Measurements from ENCODE around the gene TMEM37.

The TMEM37 gene

GRCh38 chr2:119434664-119435063 lies 3.0 kb downstream of the TMEM37 start:
- no peak for DNase-seq

GRCh38 chr2:119435081-119435952 lies 3.7 kb downstream of the TMEM37 start:
- no peak for DNase-seq

- no peak for DNase-seq
Measured at GRCh38 chr2:119435953-119436297, 4.3 kb downstream of the TMEM37 start.

- no peak for DNase-seq
Measured at GRCh38 chr2:119436993-119437772, 5.5 kb downstream of the TMEM37 start.

- DNase-seq: no peak
Measured at GRCh38 chr2:119438128-119438656, 6.5 kb downstream of the TMEM37 start.

- no peak for DNase-seq
Measured at GRCh38 chr2:119438726-119439284, 7.2 kb downstream of the TMEM37 start.

GRCh38 chr2:119439574-119440500 lies 8.2 kb downstream of the TMEM37 start:
- DNase-seq: no peak

GRCh38 chr2:119440501-119440870 lies 8.8 kb downstream of the TMEM37 start:
- DNase-seq: no peak

GRCh38 chr2:119440873-119441272 lies 9.2 kb downstream of the TMEM37 start:
- no peak for DNase-seq

GRCh38 chr2:119441376-119442225 lies 9.9 kb downstream of the TMEM37 start:
- DNase-seq: no peak

- no peak for DNase-seq
Measured at GRCh38 chr2:119442226-119442619, 10.6 kb downstream of the TMEM37 start.

GRCh38 chr2:119442850-119443249 lies 11.2 kb downstream of the TMEM37 start:
- no peak for DNase-seq

GRCh38 chr2:119446037-119446436 lies 14.4 kb downstream of the TMEM37 start:
- DNase-seq: no peak

- DNase-seq: no peak
Measured at GRCh38 chr2:119448427-119449141, 16.9 kb downstream of the TMEM37 start.

- DNase-seq: no peak
Measured at GRCh38 chr2:119449521-119449920, 17.9 kb downstream of the TMEM37 start.

- no peak for DNase-seq
Measured at GRCh38 chr2:119451336-119452050, 19.8 kb downstream of the TMEM37 start.

- no peak for DNase-seq
Measured at GRCh38 chr2:119453972-119454593, 22.4 kb downstream of the TMEM37 start.

GRCh38 chr2:119455066-119455718 lies 23.5 kb downstream of the TMEM37 start:
- DNase-seq: no peak

GRCh38 chr2:119460076-119460475 lies 28.4 kb downstream of the TMEM37 start:
- DNase-seq: no peak
